Natural killer cell (primary cell): ENCODE data around the gene HEATR9. TPM values are rescaled to one million over a fixed set of nuclear protein-coding genes. Genes with fewer than 3 reads are reported as not detected.
A peak's percentile ranks its signal among the peaks of the same experiment; 100 is the strongest.

Experiments used
- ATAC-seq, 3 donors: fragments of 150-1000 bp in 2 of 3; fragments of 200-7000 bp in 1 of 3; cut with Tn5 transposase; 1 replicate in 1 of 3; 2 replicates in 2 of 3; pipeline ENCODE4 v1.10.0; 2021; ENCODE audit warnings: mild to moderate bottlenecking in 2 of 3, moderate library complexity in 2 of 3
- DNase-seq, 2 donors: peaks; one replicate each; pipeline versions ENCODE4 v3.0.0 to v3.0.0-alpha.2; 2013 to 2021; ENCODE audit warnings: mixed read lengths in 1 of 2
- H3K27ac ChIP-seq: one replicate; pipeline ENCODE4 v1.5.1; 2013; ENCODE audit warnings: mild to moderate bottlenecking, low read length
- H3K27me3 ChIP-seq: one replicate; pipeline ENCODE4 v1.6.1; 2013; ENCODE audit warnings: low read length; ENCODE audit not compliant: control insufficient read depth, insufficient read depth
- H3K36me3 ChIP-seq: one replicate; pipeline ENCODE4 v1.6.1; 2013; ENCODE audit warnings: low read length; ENCODE audit not compliant: control insufficient read depth, insufficient read depth
- H3K4me1 ChIP-seq: one replicate; pipeline ENCODE4 v1.6.1; 2013; ENCODE audit warnings: low read length; ENCODE audit not compliant: control insufficient read depth, insufficient read depth
- H3K4me3 ChIP-seq: one replicate; pipeline ENCODE4 v1.5.1; 2013; ENCODE audit warnings: low read length
- H3K9me3 ChIP-seq: one replicate; pipeline ENCODE4 v1.6.1; 2013; ENCODE audit warnings: low read length; ENCODE audit not compliant: control insufficient read depth, insufficient read depth
- H3K27ac Mint-ChIP-seq, 2 donors: one replicate each; pipeline ENCODE4 v1.8.0; 2022; ENCODE audit warnings: mild to moderate bottlenecking in 2 of 2, mixed read lengths in 2 of 2, moderate library complexity in 1 of 2
- H3K27me3 Mint-ChIP-seq, 2 donors: one replicate each; pipeline ENCODE4 v1.8.0; 2022; ENCODE audit warnings: low read depth in 2 of 2, mixed read lengths in 2 of 2
- H3K36me3 Mint-ChIP-seq: one replicate; pipeline ENCODE4 v1.8.0; 2022; ENCODE audit warnings: mixed read lengths
- H3K4me1 Mint-ChIP-seq, 2 donors: one replicate each; pipeline ENCODE4 v1.8.0; 2022; ENCODE audit warnings: mixed read lengths in 2 of 2
- H3K4me3 Mint-ChIP-seq: one replicate; pipeline ENCODE4 v1.8.0; 2022; ENCODE audit warnings: mild to moderate bottlenecking, moderate library complexity, mixed read lengths
- H3K9me3 Mint-ChIP-seq, 2 donors: one replicate each; pipeline ENCODE4 v1.8.0; 2022; ENCODE audit warnings: mixed read lengths in 2 of 2
- WGBS: methylation state at CpG from one replicate; pipeline ENCODE4 v1.1.7; 2013; ENCODE audit warnings: missing lambda C conversion rate; ENCODE audit not compliant: insufficient coverage; 5-methylcytosine and 5-hydroxymethylcytosine counted together
- intact Hi-C: fragments of 100-400 bp; cut with micrococcal nuclease; formaldehyde crosslinking; loops from one replicate; pipeline ENCODE4 v1.14.2; 2022
- total RNA-seq, 4 donors: library from RNA; stranded (reverse); fragments of 120-200 nt in 1 of 4; gene quantifications; one replicate each; pipeline versions ENCODE4 v1.2.3 to v1.2.4, GENCODE V29; 2013 to 2022
- TF ChIP-seq, protein P1 (sequence below): fragments of 200-600 bp; IDR thresholded peaks from one replicate; pipeline ENCODE4 v1.8.0; 2022; ENCODE audit warnings: antibody characterized with exemption

HEATR9 gene
- total RNA-seq, 3 donors from 2014 or later (not counting 1 experiment from before 2014, with no cell fraction given) = 10.0 to 24.1 (median 15.1) TPM

DNA sequence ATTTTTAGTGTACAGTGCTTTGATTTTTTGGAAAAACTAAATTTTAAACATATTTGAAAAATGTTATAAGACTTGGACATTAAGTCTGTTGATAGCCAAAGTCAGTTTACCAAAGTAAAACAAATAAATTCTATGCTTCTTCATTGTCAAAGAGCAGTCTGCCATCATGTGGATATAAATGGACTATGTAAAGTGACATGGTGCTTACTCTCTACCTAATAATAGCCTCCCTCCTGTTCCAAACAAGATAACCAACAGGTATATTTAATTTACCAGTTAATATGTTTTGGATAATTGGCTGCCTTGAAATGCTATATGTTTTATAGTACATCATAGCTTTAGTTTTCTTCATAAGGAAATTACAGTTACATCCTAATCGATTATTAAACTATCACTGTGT is 43.5 kb downstream of the HEATR9 start:
- intact Hi-C loops = no loop called here
- ATAC-seq (no peak), DNase-seq (no peak)
- H3K9me3 Mint-ChIP-seq = no peaks in the 10 kb centered on the region
- H3K27ac ChIP-seq = no peak overlapping the region
- H3K4me1 ChIP-seq = no peaks in the 10 kb centered on the region
- WGBS = no CpG with 5 or more reads among the region's 1 CpG
- no peak overlapping the region for H3K4me3 ChIP-seq
- H3K36me3 Mint-ChIP-seq = peaks cover 16% of the 10 kb centered on the region
- peaks cover 63% of the 10 kb centered on the region for H3K36me3 ChIP-seq
- no peaks in the 10 kb centered on the region for H3K9me3 ChIP-seq
- no peak overlapping the region for H3K27ac Mint-ChIP-seq
- H3K27me3 ChIP-seq = no peaks in the 10 kb centered on the region
- TF ChIP-seq, protein P1, sequence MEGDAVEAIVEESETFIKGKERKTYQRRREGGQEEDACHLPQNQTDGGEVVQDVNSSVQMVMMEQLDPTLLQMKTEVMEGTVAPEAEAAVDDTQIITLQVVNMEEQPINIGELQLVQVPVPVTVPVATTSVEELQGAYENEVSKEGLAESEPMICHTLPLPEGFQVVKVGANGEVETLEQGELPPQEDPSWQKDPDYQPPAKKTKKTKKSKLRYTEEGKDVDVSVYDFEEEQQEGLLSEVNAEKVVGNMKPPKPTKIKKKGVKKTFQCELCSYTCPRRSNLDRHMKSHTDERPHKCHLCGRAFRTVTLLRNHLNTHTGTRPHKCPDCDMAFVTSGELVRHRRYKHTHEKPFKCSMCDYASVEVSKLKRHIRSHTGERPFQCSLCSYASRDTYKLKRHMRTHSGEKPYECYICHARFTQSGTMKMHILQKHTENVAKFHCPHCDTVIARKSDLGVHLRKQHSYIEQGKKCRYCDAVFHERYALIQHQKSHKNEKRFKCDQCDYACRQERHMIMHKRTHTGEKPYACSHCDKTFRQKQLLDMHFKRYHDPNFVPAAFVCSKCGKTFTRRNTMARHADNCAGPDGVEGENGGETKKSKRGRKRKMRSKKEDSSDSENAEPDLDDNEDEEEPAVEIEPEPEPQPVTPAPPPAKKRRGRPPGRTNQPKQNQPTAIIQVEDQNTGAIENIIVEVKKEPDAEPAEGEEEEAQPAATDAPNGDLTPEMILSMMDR = no peak
- H3K4me1 Mint-ChIP-seq = peaks cover 11 to 17% of the 10 kb centered on the region in 2 donors
- no peaks in the 10 kb centered on the region for H3K27me3 Mint-ChIP-seq
- no peak overlapping the region for H3K4me3 Mint-ChIP-seq

GRCh38 chr17:35821308-35821707 is 47.4 kb downstream of the HEATR9 start:
- ATAC-seq (no peak), DNase-seq (no peak)
- intact Hi-C loops = no loop called here
- H3K27ac ChIP-seq = no peak overlapping the region
- H3K36me3 ChIP-seq = peaks cover 79% of the 10 kb centered on the region
- WGBS = 96% methylated on average over 2 of the region's 2 CpGs
- Mint-ChIP-seq H3K27ac (peak overlapping the region in 1 of 2 donors; percentile 44), H3K4me1 (peaks cover 16 to 22% of the 10 kb centered on the region in 2 donors), H3K36me3 (peaks cover 16% of the 10 kb centered on the region), H3K27me3 (no peaks in the 10 kb centered on the region), H3K9me3 (no peaks in the 10 kb centered on the region), H3K4me3 (no peak overlapping the region)
- TF ChIP-seq, protein P1 = no peak
- no peaks in the 10 kb centered on the region for H3K27me3 ChIP-seq
- peaks cover 4% of the 10 kb centered on the region for H3K4me1 ChIP-seq
- H3K4me3 ChIP-seq = no peak overlapping the region
- no peaks in the 10 kb centered on the region for H3K9me3 ChIP-seq

- Histone ChIP-seq H3K9me3 (no peaks in the 10 kb centered on the region), H3K27me3 (no peaks in the 10 kb centered on the region), H3K4me3 (no peak overlapping the region), H3K27ac (no peak overlapping the region), H3K36me3 (peaks cover 64% of the 10 kb centered on the region), H3K4me1 (peaks cover 4% of the 10 kb centered on the region)
- intact Hi-C loops = no loop called here
- Mint-ChIP-seq H3K4me1 (peaks cover 16 to 35% of the 10 kb centered on the region in 2 donors), H3K27me3 (no peaks in the 10 kb centered on the region), H3K27ac (peak overlapping the region in 1 of 2 donors; percentile 49), H3K4me3 (no peak overlapping the region), H3K9me3 (no peaks in the 10 kb centered on the region), H3K36me3 (peaks cover 16% of the 10 kb centered on the region)
- DNase-seq = no peak
- no peak for ATAC-seq
- 96% methylated on average over 1 of the region's 1 CpG for WGBS
- TF ChIP-seq, protein P1 = no peak
These were observed 49.2 kb downstream of the HEATR9 start for GRCh38 chr17:35819455-35819854.

DNA sequence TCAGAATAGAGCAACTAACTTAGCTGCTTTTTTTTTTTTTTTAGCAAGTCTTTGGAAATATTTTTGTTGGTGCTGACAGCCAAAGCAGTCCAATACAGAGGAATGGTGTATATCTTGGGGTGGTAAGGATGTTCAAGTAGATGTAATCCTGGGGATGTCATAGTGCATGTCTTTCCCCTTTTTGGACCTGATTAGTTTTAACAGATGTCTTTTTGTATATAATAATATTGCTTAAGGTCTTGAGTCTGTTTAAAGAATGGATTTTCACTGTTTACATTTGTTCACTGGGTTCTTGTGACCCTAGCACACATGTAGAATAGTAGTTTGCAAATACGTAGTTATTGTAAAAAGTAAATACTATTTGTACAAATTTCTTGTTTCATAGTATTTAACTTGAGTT is 51.5 kb downstream of the HEATR9 start:
- WGBS = no CpG with 5 or more reads among the region's 1 CpG
- Mint-ChIP-seq H3K4me1 (peaks cover 23 to 40% of the 10 kb centered on the region in 2 donors), H3K27ac (peak overlapping the region; percentile 49 to 63), H3K36me3 (peaks cover 8% of the 10 kb centered on the region), H3K27me3 (no peaks in the 10 kb centered on the region), H3K4me3 (peak overlapping the region; percentile 17), H3K9me3 (no peaks in the 10 kb centered on the region)
- Histone ChIP-seq H3K27me3 (no peaks in the 10 kb centered on the region), H3K36me3 (peaks cover 45% of the 10 kb centered on the region), H3K9me3 (no peaks in the 10 kb centered on the region), H3K4me1 (peaks cover 4% of the 10 kb centered on the region), H3K4me3 (no peak overlapping the region), H3K27ac (no peak overlapping the region)
- TF ChIP-seq, protein P1 = no peak
- intact Hi-C loops = no loop called here
- ATAC-seq (no peak), DNase-seq (no peak)
